GM18517 (cell line): ENCODE data around the gene OLIG1.

ENCODE experiments used
- ATAC-seq: cut with Tn5 transposase; IDR thresholded peaks from one replicate; pipeline ENCODE4 v1.9.1; 2021; ENCODE audit warnings: mild to moderate bottlenecking, moderate library complexity; ENCODE audit not compliant: unreplicated experiment

The OLIG1 gene

DNA sequence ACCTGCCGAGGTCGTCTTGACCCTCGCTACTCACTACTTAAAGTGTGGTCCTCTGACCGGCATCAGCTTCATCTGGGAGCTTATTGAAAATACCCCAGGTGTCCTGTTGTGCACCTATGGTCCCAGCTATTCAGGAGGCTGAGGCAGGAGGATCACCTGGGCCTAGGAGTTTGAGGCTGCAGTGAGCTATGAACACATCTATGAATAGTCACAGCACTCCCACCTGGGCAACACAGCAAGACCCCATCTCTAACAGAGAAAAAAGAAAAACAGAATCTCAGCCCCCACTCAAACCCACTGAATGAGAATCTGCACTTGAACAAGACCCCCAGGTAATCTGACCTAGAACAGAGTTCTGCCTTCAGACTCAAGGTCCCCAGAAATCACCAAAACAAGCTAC lies 8.7 kb upstream of the OLIG1 start:
- ATAC-seq = no peak

DNA sequence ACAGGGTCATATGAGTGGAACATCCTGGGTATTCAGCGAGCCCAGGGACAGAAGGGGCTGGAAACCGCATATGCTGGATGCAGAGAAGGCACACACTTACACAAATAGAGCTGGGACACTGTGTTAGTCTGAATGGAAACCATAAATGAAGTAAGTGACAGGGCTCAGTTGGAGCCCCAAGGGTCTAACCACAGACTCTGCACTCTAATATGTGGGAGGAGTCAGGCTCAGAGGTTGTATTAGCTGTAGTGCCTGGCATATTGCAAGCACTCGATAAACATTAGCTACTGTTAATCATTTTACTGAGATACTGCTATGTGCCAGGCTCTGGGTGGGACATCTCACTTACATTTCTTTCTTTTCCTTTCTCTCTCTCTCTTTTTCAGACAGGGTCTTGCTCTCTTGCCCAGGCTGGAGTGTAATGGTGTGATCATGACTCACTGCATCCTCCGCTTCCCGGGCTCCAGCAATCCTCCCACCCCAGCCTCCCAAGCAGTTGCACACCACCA lies 6.5 kb upstream of the OLIG1 start:
- ATAC-seq = no peak

DNA sequence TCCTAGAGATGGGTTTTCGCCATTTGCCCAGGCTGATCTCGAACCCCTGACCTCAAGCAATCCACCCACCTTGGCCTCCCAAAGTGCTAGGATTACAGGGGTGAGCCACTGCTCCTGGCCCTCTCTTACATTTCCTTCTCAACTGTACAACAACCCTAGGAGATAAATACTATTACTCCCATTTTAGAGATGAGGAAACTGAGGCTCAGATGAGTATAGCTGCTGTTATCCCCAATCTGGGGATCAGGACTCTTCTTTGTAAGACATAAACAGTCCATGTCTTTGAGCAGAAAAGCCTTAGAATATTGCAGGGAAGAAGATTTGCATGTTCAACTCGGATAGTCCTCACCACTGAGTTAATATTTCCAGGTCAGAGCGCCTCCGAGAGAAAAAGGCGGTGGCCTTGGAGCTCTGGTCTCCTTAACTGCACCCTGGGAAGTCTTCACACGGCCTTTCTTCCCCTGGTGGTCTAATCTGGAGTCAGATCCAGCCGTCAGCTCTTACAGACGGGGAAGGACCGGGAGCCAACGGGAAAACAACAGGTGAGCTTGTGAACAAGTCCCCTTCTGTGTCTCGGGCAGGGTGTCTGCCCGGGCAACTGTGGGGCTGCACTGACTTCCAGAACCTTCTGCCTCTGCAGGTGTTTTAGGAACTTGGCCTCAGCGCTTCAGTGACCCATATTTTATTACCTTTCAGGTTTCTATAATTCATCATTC lies 5.9 kb upstream of the OLIG1 start:
- no peak for ATAC-seq

DNA sequence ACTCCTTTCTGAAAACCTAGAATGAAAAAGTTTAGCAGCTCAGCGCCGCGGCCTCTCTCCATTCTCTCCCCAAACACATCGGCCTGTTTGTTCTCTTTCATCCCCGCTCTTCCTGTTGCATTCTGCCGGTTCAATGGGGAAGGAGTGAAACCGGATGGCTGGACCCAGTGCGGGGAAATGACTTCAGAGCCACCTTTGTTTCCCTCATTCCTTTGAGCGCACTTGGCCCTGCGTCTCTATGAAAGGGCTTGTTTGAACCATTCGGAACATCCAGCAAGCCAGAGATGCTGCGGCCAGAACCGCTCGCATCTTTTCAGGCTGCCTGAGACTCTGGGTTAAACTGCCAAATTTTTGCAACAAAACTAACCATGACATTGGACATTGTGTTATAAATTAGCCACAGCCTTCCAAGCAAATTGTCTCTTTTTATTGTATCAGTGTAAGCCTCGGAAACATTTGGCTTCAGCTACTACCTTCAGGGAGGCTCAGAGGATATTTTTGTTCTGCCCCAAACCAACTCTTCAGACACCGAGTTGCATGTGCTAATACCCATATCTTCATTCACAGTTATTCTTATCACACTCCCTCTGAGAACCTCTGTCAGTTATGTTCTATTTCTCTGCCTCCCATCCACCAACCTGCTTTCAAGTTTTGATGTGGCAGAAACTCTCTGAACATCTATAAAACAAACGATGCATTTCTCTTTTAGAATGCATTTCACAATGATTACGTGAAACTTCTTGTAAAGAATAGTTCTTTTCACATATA lies 5.1 kb upstream of the OLIG1 start:
- ATAC-seq = no peak

DNA sequence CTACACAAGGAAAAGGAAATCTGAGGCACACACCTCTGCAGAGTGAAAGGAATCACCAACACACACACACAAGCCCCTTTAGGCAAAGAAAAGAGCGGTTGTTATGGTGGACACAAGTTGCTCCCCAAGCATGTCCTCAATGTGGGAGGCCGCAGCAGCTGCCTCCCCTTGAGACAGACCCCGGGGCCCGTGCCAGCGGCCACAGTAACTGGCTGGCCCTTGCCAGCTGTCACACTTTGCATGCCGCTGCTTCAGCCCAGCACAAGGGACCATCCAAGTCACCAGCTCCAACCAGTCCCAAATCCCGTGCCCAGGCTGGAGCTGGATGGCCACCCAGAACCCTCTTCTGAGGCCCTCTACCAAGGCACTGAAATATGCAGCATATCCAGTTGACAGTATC lies 2.9 kb upstream of the OLIG1 start:
- no peak for ATAC-seq

DNA sequence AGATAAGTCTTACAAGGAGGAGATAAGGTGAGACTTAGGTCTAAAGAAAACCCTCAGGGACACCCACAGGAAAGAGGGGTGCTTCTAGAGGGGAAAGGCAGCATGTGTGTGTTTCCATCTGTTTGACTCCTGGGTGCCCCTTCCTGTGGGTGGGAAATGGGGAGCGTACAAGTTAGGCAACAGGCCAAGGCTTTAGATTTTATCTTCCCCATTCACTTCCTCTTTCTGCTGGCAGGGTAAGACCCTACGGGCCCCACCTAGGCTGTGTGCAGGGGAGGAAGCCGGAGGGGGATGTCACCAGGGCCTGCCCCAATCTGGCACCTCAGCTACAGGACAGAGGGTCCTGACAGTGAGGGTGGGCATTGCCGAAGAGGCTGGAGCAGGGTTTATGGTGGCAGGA lies 2.5 kb upstream of the OLIG1 start:
- no peak for ATAC-seq

DNA sequence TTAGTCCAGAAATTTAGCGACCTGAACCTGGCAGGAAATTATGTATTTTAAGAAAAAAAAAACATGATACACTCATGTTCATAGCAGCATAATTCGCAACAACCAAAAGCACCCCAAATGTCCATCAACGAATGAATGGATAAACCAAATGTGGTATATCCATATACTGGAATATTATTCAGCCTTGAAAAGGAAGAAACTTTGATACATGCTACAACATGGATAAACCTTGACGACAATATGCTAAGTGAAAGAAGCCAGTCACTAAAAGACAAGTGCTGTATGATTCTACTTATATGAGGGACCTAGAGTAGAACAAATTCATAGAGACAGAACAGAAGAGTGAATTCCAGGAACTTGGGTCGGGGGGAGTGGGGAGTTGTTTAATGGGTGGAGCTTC lies 698 bp upstream of the OLIG1 start:
- no peak for ATAC-seq

DNA sequence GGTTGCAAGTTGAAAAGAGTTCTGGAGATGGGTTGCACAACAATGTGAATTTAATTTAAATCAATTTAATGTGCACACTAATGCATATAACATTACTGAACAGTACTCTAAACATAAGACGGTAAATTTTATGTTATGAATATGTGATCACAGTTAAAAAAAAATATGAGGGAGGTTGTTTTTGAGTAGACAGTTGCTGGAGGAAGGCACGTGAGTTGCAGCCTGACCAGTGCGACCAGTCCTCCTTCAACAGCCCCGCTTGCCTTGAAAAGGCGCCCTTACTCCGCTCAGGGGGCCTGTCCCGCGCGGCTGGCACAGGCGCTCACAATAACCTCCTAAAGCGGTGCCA lies 322 bp upstream of the OLIG1 start:
- no peak for ATAC-seq

DNA sequence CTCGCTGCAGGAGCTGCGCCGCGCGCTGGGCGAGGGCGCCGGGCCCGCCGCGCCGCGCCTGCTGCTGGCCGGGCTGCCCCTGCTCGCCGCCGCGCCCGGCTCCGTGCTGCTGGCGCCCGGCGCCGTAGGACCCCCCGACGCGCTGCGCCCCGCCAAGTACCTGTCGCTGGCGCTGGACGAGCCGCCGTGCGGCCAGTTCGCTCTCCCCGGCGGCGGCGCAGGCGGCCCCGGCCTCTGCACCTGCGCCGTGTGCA lies 730 bp downstream of the OLIG1 start:
- ATAC-seq = no peak

DNA sequence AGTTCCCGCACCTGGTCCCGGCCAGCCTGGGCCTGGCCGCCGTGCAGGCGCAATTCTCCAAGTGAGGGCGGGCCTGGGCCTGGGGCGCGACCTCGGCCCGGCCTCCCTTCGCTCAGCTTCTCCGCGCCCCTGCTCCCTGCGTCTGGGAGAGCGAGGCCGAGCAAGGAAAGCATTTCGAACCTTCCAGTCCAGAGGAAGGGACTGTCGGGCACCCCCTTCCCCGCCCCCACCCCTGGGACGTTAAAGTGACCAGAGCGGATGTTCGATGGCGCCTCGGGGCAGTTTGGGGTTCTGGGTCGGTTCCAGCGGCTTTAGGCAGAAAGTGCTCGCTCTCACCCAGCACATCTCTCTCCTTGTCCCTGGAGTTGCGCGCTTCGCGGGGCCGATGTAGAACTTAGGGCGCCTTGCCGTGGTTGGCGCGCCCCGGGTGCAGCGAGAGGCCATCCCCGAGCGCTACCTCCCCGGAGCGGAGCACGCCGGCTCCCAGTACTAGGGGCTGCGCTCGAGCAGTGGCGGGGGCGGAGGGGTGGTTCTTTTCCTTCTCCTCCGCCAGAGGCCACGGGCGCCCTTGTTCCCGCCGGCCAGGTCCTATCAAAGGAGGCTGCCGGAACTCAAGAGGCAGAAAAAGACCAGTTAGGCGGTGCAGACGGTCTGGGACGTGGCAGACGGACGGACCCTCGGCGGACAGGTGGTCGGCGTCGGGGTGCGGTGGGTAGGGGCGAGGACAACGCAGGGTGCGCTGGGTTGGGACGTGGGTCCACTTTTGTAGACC lies 1.2 kb downstream of the OLIG1 start:
- no peak for ATAC-seq

DNA sequence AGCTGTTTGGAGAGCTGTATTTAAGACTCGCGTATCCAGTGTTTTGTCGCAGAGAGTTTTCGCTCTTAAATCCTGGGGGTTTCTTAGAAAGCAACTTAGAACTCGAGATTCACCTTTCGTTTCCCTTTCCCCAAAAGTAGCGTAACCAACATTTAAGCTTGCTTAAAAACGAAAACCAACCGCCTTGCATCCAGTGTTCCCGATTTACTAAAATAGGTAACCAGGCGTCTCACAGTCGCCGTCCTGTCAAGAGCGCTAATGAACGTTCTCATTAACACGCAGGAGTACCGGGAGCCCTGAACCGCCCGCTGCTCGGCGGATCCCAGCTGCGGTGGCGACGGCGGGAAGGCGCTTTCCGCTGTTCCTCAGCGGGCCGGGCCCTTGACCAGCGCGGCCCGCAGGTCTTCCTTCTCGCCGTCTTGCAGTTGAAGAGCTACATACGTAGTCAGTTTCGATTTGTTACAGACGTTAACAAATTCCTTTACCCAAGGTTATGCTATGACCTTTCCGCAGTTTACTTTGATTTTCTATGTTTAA lies 1.9 kb downstream of the OLIG1 start:
- no peak for ATAC-seq

DNA sequence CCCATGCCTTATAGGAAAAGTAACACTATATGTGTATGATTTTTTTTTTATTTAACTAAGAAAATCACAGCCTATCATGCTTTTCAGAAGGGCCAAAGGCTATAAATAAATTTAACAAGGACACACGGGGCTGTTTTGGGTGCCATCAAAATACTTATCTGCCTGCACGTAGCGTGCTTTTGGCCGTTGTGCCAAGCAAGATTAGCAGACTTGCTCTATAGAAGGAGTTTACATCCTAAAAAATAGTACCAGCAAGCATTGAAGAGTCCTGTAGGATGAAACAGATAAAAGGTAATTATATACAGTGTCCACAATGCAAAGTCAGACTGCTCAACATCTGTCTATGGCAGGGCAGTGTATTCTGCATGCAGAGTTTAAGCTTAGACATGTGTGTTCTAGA lies 3.7 kb downstream of the OLIG1 start:
- no peak for ATAC-seq

DNA sequence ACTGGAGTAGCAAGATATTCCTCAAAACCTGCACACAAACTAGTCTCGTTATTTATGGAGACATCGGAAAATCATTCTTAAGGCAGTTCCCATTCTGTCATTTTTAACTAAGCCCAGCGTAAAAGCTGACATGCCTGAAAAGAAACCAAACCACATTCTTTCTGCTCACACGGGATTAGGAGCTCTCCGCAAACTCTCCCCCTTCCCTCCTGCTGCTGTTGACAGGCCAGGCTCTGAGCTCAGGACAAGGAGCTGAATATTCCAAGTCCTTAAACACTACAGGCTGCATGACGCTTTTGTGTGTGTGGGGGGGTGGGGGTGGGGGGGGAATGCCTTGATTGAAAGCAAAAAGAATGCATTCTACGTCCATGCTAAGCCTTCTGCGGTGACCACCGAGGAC lies 5.2 kb downstream of the OLIG1 start:
- no peak for ATAC-seq

DNA sequence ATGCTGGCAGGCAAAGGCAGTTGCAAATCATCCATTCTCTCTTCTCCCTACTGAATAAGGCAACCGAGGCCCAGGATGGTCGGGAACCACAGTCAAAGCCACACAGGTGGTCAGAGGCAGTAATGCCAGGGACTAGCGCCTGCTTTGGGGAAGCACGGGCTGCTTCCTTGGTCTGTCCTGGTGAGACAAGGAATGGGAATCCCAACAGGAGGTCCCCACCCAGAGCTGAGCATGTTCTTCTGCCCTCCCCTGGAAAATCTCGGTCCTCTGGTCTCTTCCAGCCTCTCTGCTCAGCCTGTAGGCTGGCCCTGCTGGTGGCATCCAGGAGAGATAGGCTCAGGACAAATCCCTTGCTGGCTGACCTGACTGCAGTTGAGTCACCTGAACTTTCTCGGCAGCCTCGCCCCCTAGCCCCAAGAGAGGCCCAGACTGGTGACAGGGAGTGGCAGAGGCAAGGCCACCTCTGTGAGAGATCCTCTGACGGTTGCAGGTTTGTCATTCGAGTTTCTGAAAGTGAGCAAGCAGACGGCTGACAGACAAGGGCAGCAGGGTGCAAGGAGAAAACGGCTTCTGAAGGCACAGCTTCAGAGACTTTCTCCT lies 5.8 kb downstream of the OLIG1 start:
- ATAC-seq = no peak

DNA sequence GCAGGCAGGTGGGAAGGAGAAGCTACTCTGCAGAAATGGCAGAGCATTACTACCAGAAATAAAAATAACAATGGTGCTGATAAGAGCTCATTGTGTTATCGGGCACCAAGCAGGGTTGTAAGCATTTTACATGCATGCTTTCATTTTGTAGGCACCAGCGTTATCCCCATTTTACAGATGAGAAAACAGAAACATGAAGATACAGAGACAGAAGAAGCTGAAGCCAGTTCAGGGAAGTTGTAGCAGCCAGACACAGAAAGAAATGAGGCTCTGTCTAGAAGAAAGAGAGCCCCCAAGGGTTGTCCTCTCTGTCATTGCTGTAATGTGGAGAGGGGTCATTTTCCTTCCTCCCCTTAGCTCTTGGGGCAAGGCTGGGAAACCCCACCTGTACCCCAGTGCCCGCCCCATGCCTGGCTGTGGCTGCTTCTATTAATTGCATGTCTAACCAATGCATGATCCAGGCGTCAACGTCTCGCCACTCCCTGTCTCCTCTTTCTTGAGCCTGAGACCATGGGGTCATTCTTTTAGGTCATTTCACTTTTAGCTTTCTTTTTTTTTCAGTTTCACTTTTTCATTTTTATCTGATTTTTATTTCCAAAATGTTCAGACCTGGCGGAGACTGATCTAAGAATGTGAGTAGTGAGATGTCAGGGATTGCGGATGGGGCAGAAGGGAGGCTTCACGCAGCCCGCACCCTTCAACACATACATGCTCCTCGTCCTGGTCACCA lies 6.8 kb downstream of the OLIG1 start:
- ATAC-seq = no peak

DNA sequence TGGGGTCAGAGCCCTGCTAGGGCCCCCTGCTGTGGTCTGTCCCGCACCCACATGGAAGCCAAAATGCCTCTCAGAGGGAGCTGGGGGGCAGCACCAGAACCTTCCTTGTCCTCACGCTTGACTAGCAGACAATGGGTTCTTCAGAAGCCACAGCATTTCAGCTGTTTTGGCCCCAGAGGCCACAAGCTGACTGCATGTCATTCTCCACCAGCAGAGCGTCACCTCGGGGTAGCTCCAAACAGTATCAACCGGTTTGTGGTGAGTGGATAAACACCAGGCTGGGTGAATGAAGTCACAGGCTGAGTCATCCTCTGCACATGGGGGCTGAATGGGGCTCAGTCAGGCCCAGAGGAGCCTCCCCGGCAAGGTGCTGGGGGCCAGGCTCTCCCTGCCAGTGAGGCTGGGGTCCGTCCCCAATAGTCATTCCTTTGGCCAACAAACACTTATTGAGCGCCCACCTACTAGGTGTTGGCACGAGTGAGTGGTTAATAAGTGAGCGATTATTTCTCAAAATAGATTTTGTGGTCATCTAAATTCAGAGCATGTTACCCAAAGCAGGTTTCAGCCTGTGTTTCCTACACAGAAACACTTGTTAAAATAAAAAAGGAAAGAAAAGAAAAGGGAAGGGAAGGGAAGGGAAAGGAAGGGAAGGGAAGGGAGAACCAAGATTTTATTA lies 9.1 kb downstream of the OLIG1 start:
- peak; percentile 96 for ATAC-seq

DNA sequence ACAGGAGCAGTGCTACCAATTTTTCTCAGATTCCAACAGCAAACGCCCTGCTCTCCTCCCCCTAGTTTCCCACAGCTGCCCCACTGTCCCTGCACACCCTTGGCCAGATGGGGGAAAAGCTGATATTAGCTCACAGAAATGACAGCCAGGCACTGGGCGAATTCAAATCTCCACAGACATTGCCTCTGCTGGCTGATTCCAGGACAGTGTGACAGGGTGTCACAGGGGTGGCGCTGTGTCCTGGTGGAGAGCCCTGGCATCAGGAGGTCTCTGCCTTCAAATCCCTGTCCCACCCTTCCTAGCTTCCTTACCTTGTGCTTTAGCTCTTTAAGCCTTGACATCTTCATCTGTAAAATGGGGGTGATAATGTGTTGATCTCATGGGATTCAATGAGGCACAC lies 10.4 kb downstream of the OLIG1 start:
- ATAC-seq = no peak

DNA sequence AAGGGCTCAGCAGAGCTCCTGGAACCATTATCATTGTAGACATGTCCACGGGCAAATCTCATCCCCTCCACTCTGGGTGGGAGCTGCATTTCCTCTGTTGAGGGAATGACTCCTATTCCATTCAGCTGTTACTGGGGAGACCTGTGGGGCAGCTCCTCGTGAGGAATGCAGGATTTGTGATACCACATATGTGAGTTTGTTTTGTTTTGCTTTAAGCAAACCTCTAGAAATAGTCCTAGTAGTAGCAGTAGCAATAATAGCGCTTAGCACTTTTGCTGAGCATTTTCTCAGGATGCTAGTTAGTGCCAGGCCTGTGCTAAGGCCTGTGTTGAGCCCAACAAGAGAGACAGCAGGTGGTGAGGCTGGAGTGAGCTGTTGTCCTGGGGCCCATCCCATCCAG lies 10.8 kb downstream of the OLIG1 start:
- ATAC-seq = no peak

DNA sequence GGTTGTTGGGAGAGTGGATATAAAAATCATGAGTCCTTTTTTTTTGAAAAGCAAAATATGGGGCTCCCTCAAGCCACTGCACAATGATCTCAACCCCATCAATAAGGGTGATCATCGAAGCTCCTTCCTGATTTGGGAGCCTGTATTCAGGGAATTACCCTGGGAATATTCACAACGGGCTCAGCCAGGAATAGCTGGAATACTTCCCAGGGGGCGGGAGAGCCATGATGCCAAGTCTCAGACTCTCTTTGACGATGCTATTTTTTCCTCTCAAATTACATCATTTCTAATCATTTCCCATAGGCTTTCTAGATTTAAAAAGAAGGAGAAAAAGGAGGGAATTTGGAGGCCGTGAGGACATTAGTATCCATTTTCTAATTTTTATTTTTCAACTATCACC lies 18.4 kb downstream of the OLIG1 start:
- ATAC-seq = no peak

DNA sequence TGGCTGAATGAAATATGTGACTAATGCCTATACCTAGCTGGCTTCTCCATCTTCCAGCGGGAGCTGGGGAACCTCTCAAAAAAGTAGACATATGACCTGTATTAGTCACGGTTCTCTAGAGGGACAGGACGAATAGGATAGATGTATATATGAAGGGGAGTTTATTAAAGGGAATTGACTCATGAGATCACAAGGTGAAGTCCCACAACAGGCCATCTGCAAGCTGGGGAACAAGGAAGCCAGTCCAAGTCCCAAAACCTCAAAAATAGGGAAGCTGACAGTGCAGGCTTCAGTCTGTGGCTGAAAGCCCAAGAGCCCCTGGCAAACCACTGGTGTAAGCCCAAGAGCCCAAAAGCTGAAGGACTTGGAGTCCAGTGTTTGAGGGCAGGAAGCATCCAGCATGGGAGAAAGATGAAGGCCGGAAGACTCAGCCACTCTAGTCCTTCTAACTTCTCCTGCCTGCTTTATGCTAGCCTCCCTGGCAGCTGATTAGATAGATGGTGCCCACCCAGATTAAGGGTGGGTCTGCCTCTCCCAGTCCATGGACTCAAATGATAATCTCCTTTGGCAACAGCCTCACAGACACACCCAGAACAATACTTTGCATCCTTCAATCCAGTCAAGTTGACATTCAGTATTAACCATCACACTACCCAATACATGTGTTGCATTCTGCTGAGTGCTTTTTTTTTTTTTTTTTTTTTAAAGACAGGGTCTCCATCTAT lies 19.6 kb downstream of the OLIG1 start:
- no peak for ATAC-seq
